ENCODE results near the gene TLN1. TPM values are rescaled to one million over a fixed set of nuclear protein-coding genes. Genes with fewer than 3 reads are reported as not detected.

TLN1 gene
- total RNA-seq, 4 donors from 2014 or later = 142 to 245 (median 184) TPM

- Histone ChIP-seq H3K27me3 (no peaks in the 10 kb centered on the region), H3K4me3 (replicated peaks in 1 of 3) (no peak overlapping the region), H3K27ac (no peak overlapping the region), H3K9me3 (no peaks in the 10 kb centered on the region), H3K36me3 (peaks cover 47 to 51% of the 10 kb centered on the region in 2 donors), H3K4me1 (peaks cover 27 to 35% of the 10 kb centered on the region in 2 donors)
- no peak for DNase-seq
- 97 to 98% methylated on average over 10 to 11 of the region's 11 CpGs for WGBS, 2 donors
- intact Hi-C loops (cut with DNase I) = loop anchor here (5.0 kb wide), 1 partner anchor 73 kb away; the partner anchor contains the start of gene SIT1
- TF ChIP-seq CTCF (IDR thresholded peaks at IDR 0.05) = no peak
- TF ChIP-seq POLR2A (IDR thresholded peaks at IDR 0.05) = no peak
Measured at GRCh38 chr9:35725362-35725761, 6.6 kb downstream of the TLN1 start.

GRCh38 chr9:35723908-35724307 lies 8.1 kb downstream of the TLN1 start:
- H3K4me1 ChIP-seq = peaks cover 14 to 20% of the 10 kb centered on the region in 2 donors
- intact Hi-C loops (cut with DNase I) = no loop called here
- no peaks in the 10 kb centered on the region for H3K27me3 ChIP-seq
- peaks cover 61 to 66% of the 10 kb centered on the region in 2 donors for H3K36me3 ChIP-seq
- TF ChIP-seq POLR2A (IDR thresholded peaks at IDR 0.05) = no peak
- TF ChIP-seq CTCF (IDR thresholded peaks at IDR 0.05) = no peak
- WGBS, 2 donors = 94% methylated on average over 8 of the region's 8 CpGs
- no peak overlapping the region for H3K4me3 ChIP-seq (replicated peaks in 1 of 3)
- no peak overlapping the region for H3K27ac ChIP-seq
- no peak for DNase-seq
- H3K9me3 ChIP-seq = no peaks in the 10 kb centered on the region

GRCh38 chr9:35723426-35723825 lies 8.6 kb downstream of the TLN1 start:
- no peaks in the 10 kb centered on the region for H3K27me3 ChIP-seq
- peaks cover 10 to 16% of the 10 kb centered on the region in 2 donors for H3K4me1 ChIP-seq
- no peaks in the 10 kb centered on the region for H3K9me3 ChIP-seq
- no peak overlapping the region for H3K27ac ChIP-seq
- TF ChIP-seq POLR2A (IDR thresholded peaks at IDR 0.05) (no peak), CTCF (IDR thresholded peaks at IDR 0.05) (no peak)
- DNase-seq = no peak
- WGBS, 2 donors = 88 to 96% methylated on average over 2 of the region's 2 CpGs
- H3K36me3 ChIP-seq = peaks cover 66 to 70% of the 10 kb centered on the region in 2 donors
- intact Hi-C loops (cut with DNase I) = no loop called here
- no peak overlapping the region for H3K4me3 ChIP-seq (replicated peaks in 1 of 3)

GRCh38 chr9:35719546-35719945 lies 12.4 kb downstream of the TLN1 start:
- H3K36me3 ChIP-seq = peaks cover 98 to 99% of the 10 kb centered on the region in 2 donors

More at GRCh38 chr9:35719546-35719945, 12.4 kb downstream of the TLN1 start:
- DNase-seq = no peak
- TF ChIP-seq CTCF (IDR thresholded peaks at IDR 0.05) (no peak), POLR2A (IDR thresholded peaks at IDR 0.05) (no peak)
- Histone ChIP-seq H3K27ac (no peak overlapping the region), H3K4me1 (no peaks in the 10 kb centered on the region), H3K9me3 (no peaks in the 10 kb centered on the region), H3K4me3 (replicated peaks in 1 of 3) (no peak overlapping the region), H3K27me3 (no peaks in the 10 kb centered on the region)
- WGBS, 2 donors = 95 to 100% methylated on average over 4 of the region's 4 CpGs
- intact Hi-C loops (cut with DNase I) = no loop called here

All from thyroid gland (tissue), 4 donors.